ENCODE results near the gene PHB1.

DNA sequence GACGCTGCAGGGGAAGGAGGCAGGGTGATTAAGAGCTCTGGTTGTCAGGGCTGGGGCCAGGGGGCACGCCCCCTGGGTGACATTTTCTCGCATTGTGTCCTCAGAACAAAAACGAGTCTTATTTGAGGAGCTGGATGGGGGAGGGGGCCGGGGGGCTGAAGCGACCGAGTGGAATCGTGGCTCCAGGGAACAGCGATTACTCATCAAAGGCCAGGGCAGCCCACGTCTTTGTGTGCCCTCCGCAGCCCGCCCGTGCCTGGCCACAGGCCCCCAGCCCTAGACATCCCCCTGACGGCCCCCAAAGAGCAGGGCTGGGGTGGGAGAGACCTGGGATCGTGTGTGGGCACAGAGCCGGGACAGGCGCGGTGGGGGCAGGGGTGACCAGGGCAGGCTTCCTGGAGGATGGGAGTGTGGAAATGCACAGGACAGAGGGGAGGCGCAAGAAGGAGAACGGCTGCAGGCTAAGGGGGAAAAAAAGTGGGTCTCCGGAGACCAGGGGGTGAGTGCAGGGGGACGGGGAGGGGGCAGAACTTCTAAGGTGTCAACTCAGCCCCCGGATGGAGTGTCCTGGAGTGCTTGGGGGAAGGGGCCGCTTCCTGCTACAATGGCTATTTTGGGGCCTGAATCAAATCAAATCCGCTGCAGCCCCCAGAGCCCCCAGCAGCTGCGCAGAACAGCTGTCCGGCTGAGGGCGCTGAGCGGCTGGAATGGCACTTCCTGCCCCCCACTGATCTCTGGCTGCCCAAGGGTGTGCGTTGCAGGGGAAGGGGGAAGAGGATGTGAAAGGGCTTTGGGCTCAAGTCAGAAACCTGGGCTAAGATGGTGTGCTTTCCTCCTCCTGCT is 24.0 kb upstream of the PHB1 start:
- no peak for TF ChIP-seq CTCF (IDR thresholded peaks at IDR 0.05)
- TF ChIP-seq EP300 (IDR thresholded peaks at IDR 0.05) = no peak
- no peak for TF ChIP-seq POLR2A (IDR thresholded peaks at IDR 0.05)

All from tibial nerve (tissue), 4 donors.